Heart left ventricle (tissue), 13 donors: ENCODE data around the gene DEXI.
"Not testable (repeated sequence)": the region's sequence is repeated elsewhere in the genome, so short reads cannot be mapped to it uniquely, and the experiment has no call there.

Source experiments
- POLR2A ChIP-seq, 2 donors: fragments of 450-650 bp; IDR thresholded peaks; one replicate each; pipeline ENCODE4 v1.6.1; 2017; ENCODE audit warnings: antibody characterized with exemption in 2 of 2, mild to moderate bottlenecking in 2 of 2, moderate library complexity in 2 of 2
- TF ChIP-seq, protein P1 (sequence below), 12 donors: fragments of 200-600 bp; sonication (generic) in 4 of 12; IDR thresholded peaks; one replicate each; pipeline versions ENCODE4 v1.5.0 to v1.8.0; 2018 to 2022; ENCODE audit warnings: antibody characterized with exemption in 12 of 12, mild to moderate bottlenecking in 5 of 12
- donor health status: ischemic (EF 13 %, LVEDD 7.1; RV severe dilation, severe dysfunction).
- donor health status: DM: no; HTN: yes; CAD: no.
- donor health status: DM: no; HTN: no; CAD: no.
- donor health status: ischemic (EF 25% LVEDD 6.9; RV normal size, moderate dysfunction).
- donor health status: ischemic (EF 25% LVEDD 5.7; RV mildly dilated, moderate dysfunction).
- donor health status: ischemic (EF 35%, LVEDD 5.7; RV mildly dilated, moderate dysfunction).
- donor health status: nonischemic (EF 11% LVEDD 7.7; RV severe dilation, severe dysfunction).
- donor health status: DM: yes; HTN: yes; CAD: no.
- donor health status: PGD.
- donor health status: ischemic (EF 29% LVEDD 5.4; RV normal size, mild dysfunction).
- donor health status: nonischemic (EF 23%, LVEDD 6.1; RV moderate dilation, normal function).

DNA sequence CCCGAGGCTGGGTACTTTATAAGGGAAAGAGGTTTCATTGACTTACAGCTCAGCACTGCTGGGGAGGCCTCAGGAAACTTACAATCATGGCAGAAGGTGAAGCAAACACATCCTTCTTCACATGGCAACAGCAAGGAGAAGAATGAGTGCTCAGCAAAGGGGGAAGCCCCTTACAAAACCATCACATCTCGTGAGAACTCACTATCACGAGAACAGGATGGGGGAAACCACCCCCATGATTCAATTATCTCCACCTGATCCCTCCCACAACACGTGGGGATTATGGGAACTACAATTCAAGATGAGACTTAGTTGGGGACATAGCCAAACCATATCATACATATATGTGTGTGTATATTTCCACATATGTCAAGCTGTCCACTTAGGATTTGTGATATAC lies 24.3 kb upstream of the DEXI start:
- TF ChIP-seq, protein P1, sequence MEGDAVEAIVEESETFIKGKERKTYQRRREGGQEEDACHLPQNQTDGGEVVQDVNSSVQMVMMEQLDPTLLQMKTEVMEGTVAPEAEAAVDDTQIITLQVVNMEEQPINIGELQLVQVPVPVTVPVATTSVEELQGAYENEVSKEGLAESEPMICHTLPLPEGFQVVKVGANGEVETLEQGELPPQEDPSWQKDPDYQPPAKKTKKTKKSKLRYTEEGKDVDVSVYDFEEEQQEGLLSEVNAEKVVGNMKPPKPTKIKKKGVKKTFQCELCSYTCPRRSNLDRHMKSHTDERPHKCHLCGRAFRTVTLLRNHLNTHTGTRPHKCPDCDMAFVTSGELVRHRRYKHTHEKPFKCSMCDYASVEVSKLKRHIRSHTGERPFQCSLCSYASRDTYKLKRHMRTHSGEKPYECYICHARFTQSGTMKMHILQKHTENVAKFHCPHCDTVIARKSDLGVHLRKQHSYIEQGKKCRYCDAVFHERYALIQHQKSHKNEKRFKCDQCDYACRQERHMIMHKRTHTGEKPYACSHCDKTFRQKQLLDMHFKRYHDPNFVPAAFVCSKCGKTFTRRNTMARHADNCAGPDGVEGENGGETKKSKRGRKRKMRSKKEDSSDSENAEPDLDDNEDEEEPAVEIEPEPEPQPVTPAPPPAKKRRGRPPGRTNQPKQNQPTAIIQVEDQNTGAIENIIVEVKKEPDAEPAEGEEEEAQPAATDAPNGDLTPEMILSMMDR (IDR thresholded peaks at IDR 0.05) = not testable (repeated sequence)
- TF ChIP-seq POLR2A (IDR thresholded peaks at IDR 0.05) = not testable (repeated sequence)
